ENCODE measurements around the gene JCAD.

- no peak for TF ChIP-seq CTCF (IDR thresholded peaks at IDR 0.05)
- TF ChIP-seq TCF7L2 (IDR thresholded peaks at IDR 0.05; ENCODE audit: low read depth, low read length), result no peak
- TF ChIP-seq SIN3A (IDR thresholded peaks at IDR 0.05; ENCODE audit: borderline replicate concordance, insufficient read depth, low read depth, low read length), result no peak
- TF ChIP-seq REST (IDR thresholded peaks at IDR 0.05; ENCODE audit: insufficient read depth in 1 of 2, low read depth in 2 of 2, low read length in 1 of 2), result no peak
- TF ChIP-seq POLR2AphosphoS5 (IDR thresholded peaks at IDR 0.05; ENCODE audit: low read depth, low read length), result no peak
Observed at GRCh38 chr10:30028006-30028737, 31.2 kb downstream of the JCAD start.

Data from Panc1 (cell line).